Chondrocyte (in vitro differentiated cells): ENCODE data around the gene MAN2A1. TPM values are rescaled to one million over a fixed set of nuclear protein-coding genes. Genes with fewer than 3 reads are reported as not detected.

Experiments used
- DNase-seq: peaks from one replicate; pipeline ENCODE4 v3.0.0; 2021; ENCODE audit warnings: mixed read lengths, low spot score
- H3K27ac Mint-ChIP-seq: one replicate; pipeline ENCODE4 v1.8.0; 2021; ENCODE audit warnings: mild to moderate bottlenecking, moderate library complexity, mixed read lengths; ENCODE audit not compliant: unreplicated experiment
- H3K27me3 Mint-ChIP-seq: 2 replicates; pipeline ENCODE4 v1.8.0; 2021; ENCODE audit warnings: low read depth, mixed read lengths
- H3K36me3 Mint-ChIP-seq: 2 replicates; pipeline ENCODE4 v1.8.0; 2021; ENCODE audit warnings: low read depth, mixed read lengths
- H3K4me1 Mint-ChIP-seq: 2 replicates; pipeline ENCODE4 v1.8.0; 2021; ENCODE audit warnings: low read depth, mild to moderate bottlenecking, mixed read lengths
- H3K4me3 Mint-ChIP-seq: one replicate; pipeline ENCODE4 v1.8.0; 2021; ENCODE audit warnings: mild to moderate bottlenecking, moderate library complexity, mixed read lengths; ENCODE audit not compliant: unreplicated experiment
- H3K9me3 Mint-ChIP-seq: 2 replicates; pipeline ENCODE4 v1.8.0; 2021; ENCODE audit warnings: low read depth, mixed read lengths
- CTCF ChIP-seq: fragments of 200-600 bp; sonication (generic); IDR thresholded peaks from 2 replicates; pipeline ENCODE4 v1.5.0; 2021; ENCODE audit warnings: antibody characterized with exemption, mild to moderate bottlenecking, moderate library complexity
- total RNA-seq: library from RNA; stranded (reverse); gene quantifications from 3 replicates; pipeline ENCODE4 v1.2.1, GENCODE V29; 2021

Gene MAN2A1
- total RNA-seq, 1 donor from 2014 or later: 75.0 TPM

DNA sequence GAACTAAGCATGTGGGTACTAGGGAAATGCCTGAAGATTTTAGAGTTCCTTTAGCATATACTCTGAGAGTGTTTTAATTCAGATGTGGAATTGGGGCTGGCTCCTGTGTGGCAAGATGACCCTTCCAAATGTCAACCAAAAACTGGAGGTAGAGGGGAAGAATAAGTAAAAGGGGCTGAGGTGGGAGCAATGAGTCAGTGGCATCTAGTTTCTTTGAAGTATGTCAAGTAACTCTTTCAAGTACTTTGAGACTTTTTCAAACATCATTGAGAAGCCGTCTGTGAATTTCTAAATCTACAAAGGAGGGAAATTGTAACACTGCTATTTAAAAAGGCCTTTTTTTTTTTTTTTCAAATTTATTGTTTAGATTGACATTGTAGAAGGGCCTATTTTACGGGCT is 184.4 kb downstream of the MAN2A1 start:
- peaks cover 6% of the 10 kb centered on the region for H3K36me3 Mint-ChIP-seq
- H3K4me3 Mint-ChIP-seq: no peak overlapping the region
- H3K9me3 Mint-ChIP-seq: no peaks in the 10 kb centered on the region
- H3K27ac Mint-ChIP-seq: no peak overlapping the region
- no peaks in the 10 kb centered on the region for H3K27me3 Mint-ChIP-seq
- H3K4me1 Mint-ChIP-seq: peaks cover 19% of the 10 kb centered on the region
- no peak for DNase-seq
- no peak for TF ChIP-seq CTCF

DNA sequence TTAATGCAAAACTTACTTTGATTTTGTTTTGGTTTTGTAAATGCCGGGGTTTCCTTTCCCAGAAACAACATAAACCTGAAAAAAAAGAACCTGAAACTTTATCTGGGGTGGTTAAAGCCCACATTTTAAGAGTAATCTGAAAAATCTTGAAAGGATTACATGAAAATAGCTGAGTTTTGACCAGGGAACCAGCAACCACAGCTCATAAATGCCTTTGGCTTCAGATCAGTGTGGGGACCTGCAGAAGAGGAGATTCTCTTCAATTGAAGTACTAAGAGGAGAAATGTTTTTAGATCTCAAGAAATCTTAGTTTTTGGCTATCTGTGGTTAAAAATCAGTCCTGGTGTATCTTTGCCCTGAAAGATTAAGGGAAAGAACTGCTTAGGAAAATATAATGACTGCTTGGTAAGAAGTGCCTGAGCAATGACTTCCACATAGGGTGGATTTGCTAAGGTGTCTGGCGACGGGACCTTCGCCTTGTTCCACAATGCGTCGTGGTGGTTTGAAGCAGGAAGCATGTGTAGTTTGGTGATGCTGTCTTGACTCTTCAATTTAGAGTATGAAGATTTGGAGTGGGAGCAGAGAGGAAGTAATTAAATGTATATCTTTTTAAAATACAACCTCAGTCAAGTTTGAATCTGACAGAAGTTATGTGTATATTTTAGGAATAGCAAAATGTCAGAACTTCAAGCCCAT is 186.5 kb downstream of the MAN2A1 start:
- H3K4me1 Mint-ChIP-seq: peaks cover 20% of the 10 kb centered on the region
- H3K9me3 Mint-ChIP-seq: no peaks in the 10 kb centered on the region
- H3K4me3 Mint-ChIP-seq: no peak overlapping the region
- H3K36me3 Mint-ChIP-seq: no peaks in the 10 kb centered on the region
- no peak for DNase-seq
- no peak for TF ChIP-seq CTCF
- H3K27me3 Mint-ChIP-seq: no peaks in the 10 kb centered on the region
- H3K27ac Mint-ChIP-seq: no peak overlapping the region

- Mint-ChIP-seq H3K27ac (no peak overlapping the region), H3K27me3 (no peaks in the 10 kb centered on the region), H3K36me3 (no peaks in the 10 kb centered on the region), H3K4me3 (no peak overlapping the region), H3K4me1 (peaks cover 23% of the 10 kb centered on the region), H3K9me3 (no peaks in the 10 kb centered on the region)
- no peak for TF ChIP-seq CTCF
- DNase-seq: no peak
Measured at GRCh38 chr5:109876941-109877669, 187.4 kb downstream of the MAN2A1 start.

DNA sequence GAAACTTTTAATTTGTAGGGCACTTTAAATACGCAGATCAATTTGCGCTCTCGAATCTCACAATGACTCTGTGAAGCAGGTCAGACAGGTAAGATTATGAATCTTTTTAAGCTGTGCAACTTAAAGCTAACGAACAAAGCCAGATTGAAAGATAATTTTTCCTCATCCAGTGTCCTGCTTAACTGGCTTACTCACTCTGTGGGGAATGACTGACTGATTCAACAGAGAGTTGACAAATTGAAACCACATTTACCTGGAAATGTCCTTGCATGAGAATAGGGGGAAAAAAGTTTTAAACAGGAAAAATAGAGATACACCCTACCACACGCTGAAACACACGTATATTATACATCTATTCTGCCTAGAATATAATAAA is 187.9 kb downstream of the MAN2A1 start:
- DNase-seq: no peak
- no peak for TF ChIP-seq CTCF
- Mint-ChIP-seq H3K27ac (no peak overlapping the region), H3K9me3 (peaks cover 3% of the 10 kb centered on the region), H3K27me3 (no peaks in the 10 kb centered on the region), H3K4me1 (peaks cover 23% of the 10 kb centered on the region), H3K36me3 (no peaks in the 10 kb centered on the region), H3K4me3 (no peak overlapping the region)

DNA sequence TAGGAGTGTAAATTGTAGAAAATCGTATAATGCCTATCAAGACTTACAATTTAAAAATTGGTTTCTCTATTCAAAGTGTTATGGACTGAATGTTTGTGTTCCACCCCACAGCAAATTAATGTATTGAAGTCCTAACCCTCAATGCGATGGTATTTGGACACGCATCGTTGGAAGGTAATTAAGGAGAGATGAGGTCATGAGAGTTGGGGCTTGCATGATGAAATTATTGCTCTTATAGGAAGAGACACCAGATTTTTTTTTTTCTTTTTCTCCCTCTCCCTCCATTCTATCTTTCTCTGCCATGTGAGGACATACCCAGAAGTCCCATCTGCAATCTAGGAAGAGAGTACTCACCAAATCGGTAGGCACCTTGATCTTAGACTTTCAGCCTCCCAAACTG is 189.2 kb downstream of the MAN2A1 start:
- Mint-ChIP-seq H3K27ac (no peak overlapping the region), H3K36me3 (no peaks in the 10 kb centered on the region), H3K4me1 (peaks cover 23% of the 10 kb centered on the region), H3K27me3 (no peaks in the 10 kb centered on the region), H3K9me3 (peaks cover 3% of the 10 kb centered on the region), H3K4me3 (no peak overlapping the region)
- DNase-seq: no peak
- no peak for TF ChIP-seq CTCF
